Chondrocyte (in vitro differentiated cells): ENCODE results near the gene CEL. TPM values are rescaled to one million over a fixed set of nuclear protein-coding genes. Genes with fewer than 3 reads are reported as not detected.
A peak's percentile ranks its signal among the peaks of the same experiment; 100 is the strongest.
"Not testable (repeated sequence)": the region's sequence is repeated elsewhere in the genome, so short reads cannot be mapped to it uniquely, and the experiment has no call there.

Experiments
- DNase-seq: peaks from one replicate; pipeline ENCODE4 v3.0.0; 2021; ENCODE audit warnings: mixed read lengths, low spot score
- H3K27ac Mint-ChIP-seq: one replicate; pipeline ENCODE4 v1.8.0; 2021; ENCODE audit warnings: mild to moderate bottlenecking, moderate library complexity, mixed read lengths; ENCODE audit not compliant: unreplicated experiment
- H3K27me3 Mint-ChIP-seq: 2 replicates; pipeline ENCODE4 v1.8.0; 2021; ENCODE audit warnings: low read depth, mixed read lengths
- H3K36me3 Mint-ChIP-seq: 2 replicates; pipeline ENCODE4 v1.8.0; 2021; ENCODE audit warnings: low read depth, mixed read lengths
- H3K4me1 Mint-ChIP-seq: 2 replicates; pipeline ENCODE4 v1.8.0; 2021; ENCODE audit warnings: low read depth, mild to moderate bottlenecking, mixed read lengths
- H3K4me3 Mint-ChIP-seq: one replicate; pipeline ENCODE4 v1.8.0; 2021; ENCODE audit warnings: mild to moderate bottlenecking, moderate library complexity, mixed read lengths; ENCODE audit not compliant: unreplicated experiment
- H3K9me3 Mint-ChIP-seq: 2 replicates; pipeline ENCODE4 v1.8.0; 2021; ENCODE audit warnings: low read depth, mixed read lengths
- CTCF ChIP-seq: fragments of 200-600 bp; sonication (generic); IDR thresholded peaks from 2 replicates; pipeline ENCODE4 v1.5.0; 2021; ENCODE audit warnings: antibody characterized with exemption, mild to moderate bottlenecking, moderate library complexity
- total RNA-seq: library from RNA; stranded (reverse); gene quantifications from 3 replicates; pipeline ENCODE4 v1.2.1, GENCODE V29; 2021

Gene CEL
- total RNA-seq, 1 donor from 2014 or later, result 0.87 TPM

GRCh38 chr9:133035669-133036068 lies 26.1 kb upstream of the CEL start:
- TF ChIP-seq CTCF, result no peak
- Mint-ChIP-seq H3K27me3 (no peaks in the 10 kb centered on the region), H3K9me3 (no peaks in the 10 kb centered on the region), H3K27ac (no peak overlapping the region), H3K4me1 (peaks cover 22% of the 10 kb centered on the region), H3K4me3 (no peak overlapping the region), H3K36me3 (peaks cover 1% of the 10 kb centered on the region)
- DNase-seq, result no peak

GRCh38 chr9:133037775-133038515 lies 23.8 kb upstream of the CEL start:
- no peak for TF ChIP-seq CTCF
- DNase-seq, result no peak
- no peaks in the 10 kb centered on the region for H3K9me3 Mint-ChIP-seq
- H3K27me3 Mint-ChIP-seq, result no peaks in the 10 kb centered on the region
- no peak overlapping the region for H3K27ac Mint-ChIP-seq
- H3K36me3 Mint-ChIP-seq, result peaks cover 5% of the 10 kb centered on the region
- no peak overlapping the region for H3K4me3 Mint-ChIP-seq
- peaks cover under 1% of the 10 kb centered on the region for H3K4me1 Mint-ChIP-seq

GRCh38 chr9:133040892-133041479 lies 20.8 kb upstream of the CEL start:
- not testable (repeated sequence) for H3K27me3 Mint-ChIP-seq, DNase-seq, H3K4me3 Mint-ChIP-seq, H3K27ac Mint-ChIP-seq, H3K4me1 Mint-ChIP-seq, H3K9me3 Mint-ChIP-seq
- H3K36me3 Mint-ChIP-seq, result peaks cover 19% of the 10 kb centered on the region
- peak; percentile 81 for TF ChIP-seq CTCF

GRCh38 chr9:133041958-133042357 lies 19.8 kb upstream of the CEL start:
- Mint-ChIP-seq H3K27ac (no peak overlapping the region), H3K36me3 (peaks cover 24% of the 10 kb centered on the region), H3K4me1 (no peaks in the 10 kb centered on the region), H3K4me3 (no peak overlapping the region), H3K27me3 (no peaks in the 10 kb centered on the region), H3K9me3 (no peaks in the 10 kb centered on the region)
- no peak for DNase-seq
- no peak for TF ChIP-seq CTCF

- no peak for TF ChIP-seq CTCF
- no peaks in the 10 kb centered on the region for H3K4me1 Mint-ChIP-seq
- no peak overlapping the region for H3K4me3 Mint-ChIP-seq
- H3K27me3 Mint-ChIP-seq, result no peaks in the 10 kb centered on the region
- no peak overlapping the region for H3K27ac Mint-ChIP-seq
- H3K36me3 Mint-ChIP-seq, result peaks cover 27% of the 10 kb centered on the region
- no peak for DNase-seq
- no peaks in the 10 kb centered on the region for H3K9me3 Mint-ChIP-seq
These were observed 19.1 kb upstream of the CEL start for GRCh38 chr9:133042676-133043075.
